SU-DHL-6 (cell line): Measurements from ENCODE around the gene GOLGA6L7.

Experiments used
- H2AFZ ChIP-seq: fragments of 200-600 bp; sonication (generic); 2 replicates; pipeline ENCODE4 v1.6.1; 2014; ENCODE audit warnings: low read depth, mild to moderate bottlenecking, moderate library complexity, mixed read lengths, antibody characterized with exemption, low read length; ENCODE audit not compliant: severe bottlenecking
- H3F3A ChIP-seq: fragments of 200-600 bp; shearing (Covaris generic); 2 replicates; pipeline ENCODE4 v1.6.0; 2016; ENCODE audit warnings: antibody characterized with exemption, mild to moderate bottlenecking; ENCODE audit not compliant: insufficient read depth
- H3K27ac ChIP-seq: fragments of 200-600 bp; sonication (generic); 2 replicates; pipeline ENCODE4 v1.5.1; 2016; ENCODE audit warnings: low read depth, mild to moderate bottlenecking, low read length, moderate library complexity, mixed read lengths
- H3K27me3 ChIP-seq: fragments of 200-600 bp; sonication (generic), shearing (Covaris generic); 2 replicates; pipeline ENCODE4 v1.6.0; 2014; ENCODE audit warnings: mild to moderate bottlenecking, low read length
- H3K36me3 ChIP-seq: fragments of 200-600 bp; sonication (generic); 2 replicates; pipeline ENCODE4 v1.6.1; 2014; ENCODE audit warnings: mild to moderate bottlenecking, low read length, mixed read lengths
- H3K4me2 ChIP-seq: fragments of 300-600, 200-600 bp; shearing (Covaris generic), sonication (generic); 2 replicates; pipeline ENCODE4 v1.6.0; 2014; ENCODE audit warnings: low read length, low read depth, mild to moderate bottlenecking; ENCODE audit not compliant: poor library complexity, severe bottlenecking
- H3K4me3 ChIP-seq: fragments of 200-600 bp; sonication (generic); 2 replicates; pipeline ENCODE4 v1.5.1; 2014; ENCODE audit warnings: antibody characterized with exemption, low read length, mild to moderate bottlenecking, mixed read lengths; ENCODE audit not compliant: insufficient read depth, poor library complexity, severe bottlenecking
- H3K79me2 ChIP-seq: fragments of 200-600 bp; sonication (generic); 2 replicates; pipeline ENCODE4 v1.6.1; 2014; ENCODE audit warnings: mild to moderate bottlenecking, low read length, moderate library complexity; ENCODE audit not compliant: insufficient read depth
- H3K9ac ChIP-seq: fragments of 200-600 bp; sonication (generic); 2 replicates; pipeline ENCODE4 v1.7.0; 2014; ENCODE audit warnings: mild to moderate bottlenecking, low read length
- H3K9me2 ChIP-seq: fragments of 200-600 bp; sonication (generic); replicated peaks from 2 replicates; pipeline ENCODE4 v1.6.1; 2014; ENCODE audit warnings: low read length; ENCODE audit not compliant: insufficient read depth
- H3K9me3 ChIP-seq: fragments of 200-600 bp; sonication (generic); 2 replicates; pipeline ENCODE4 v1.6.1; 2014; ENCODE audit warnings: low read length, mixed read lengths; ENCODE audit not compliant: insufficient read depth
- H4K20me1 ChIP-seq: fragments of 200-600 bp; sonication (generic); 2 replicates; pipeline ENCODE4 v1.6.1; 2014; ENCODE audit warnings: low read depth, mild to moderate bottlenecking, antibody characterized with exemption, low read length, moderate library complexity, mixed read lengths
- EZH2phosphoT487 ChIP-seq: fragments of 200-600 bp; sonication (generic), shearing (Covaris generic); conservative IDR thresholded peaks from 2 replicates; pipeline ENCODE4 v1.6.1; 2018; ENCODE audit warnings: mild to moderate bottlenecking, antibody characterized with exemption, low read length, moderate library complexity, mixed read lengths
- TF ChIP-seq, protein P1 (sequence below): fragments of 200-600 bp; sonication (generic); IDR thresholded peaks from one replicate; pipeline ENCODE4 v1.5.1; 2017; ENCODE audit warnings: antibody characterized with exemption, mild to moderate bottlenecking, low read length, moderate library complexity; ENCODE audit not compliant: insufficient read depth, poor library complexity, severe bottlenecking

GOLGA6L7 gene

DNA sequence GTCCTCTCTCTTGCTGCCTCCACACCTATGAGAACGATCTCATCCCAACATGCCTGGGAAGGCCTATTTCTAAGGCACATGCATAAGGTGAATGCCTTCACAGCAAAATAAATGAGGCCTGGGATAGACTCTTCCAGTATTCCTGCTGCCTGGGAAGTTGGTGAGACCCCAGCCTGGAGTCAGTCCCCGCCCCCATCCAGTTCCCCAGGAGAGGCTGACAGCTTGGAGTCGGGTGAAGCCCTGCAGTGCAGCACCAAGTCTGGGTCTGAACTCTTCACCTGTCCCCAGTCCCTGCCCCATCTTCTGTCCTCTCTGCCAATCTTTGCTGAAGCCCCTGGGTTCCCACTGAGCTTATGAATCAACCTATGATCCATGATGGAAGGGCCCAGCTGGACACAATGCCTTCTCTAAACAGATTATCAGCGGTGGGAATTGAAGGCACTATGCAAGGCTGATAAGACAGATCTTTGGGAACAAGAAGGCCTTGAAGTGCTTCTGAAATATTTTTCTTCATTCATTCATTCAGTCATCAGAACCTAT, 27.1 kb upstream of the GOLGA6L7 start:
- Histone ChIP-seq H3K9me3 (no peaks in the 10 kb centered on the region), H3K9me2 (no peaks in the 10 kb centered on the region), H3K4me2 (no peak overlapping the region), H3K27ac (no peak overlapping the region), H4K20me1 (no peaks in the 10 kb centered on the region), H3K36me3 (no peaks in the 10 kb centered on the region), H3K79me2 (no peaks in the 10 kb centered on the region), H3K27me3 (no peaks in the 10 kb centered on the region), H3K4me3 (no peak overlapping the region), H2AFZ (no peak overlapping the region), H3K9ac (no peak overlapping the region), H3F3A (no peaks in the 10 kb centered on the region)
- TF ChIP-seq, protein P1, sequence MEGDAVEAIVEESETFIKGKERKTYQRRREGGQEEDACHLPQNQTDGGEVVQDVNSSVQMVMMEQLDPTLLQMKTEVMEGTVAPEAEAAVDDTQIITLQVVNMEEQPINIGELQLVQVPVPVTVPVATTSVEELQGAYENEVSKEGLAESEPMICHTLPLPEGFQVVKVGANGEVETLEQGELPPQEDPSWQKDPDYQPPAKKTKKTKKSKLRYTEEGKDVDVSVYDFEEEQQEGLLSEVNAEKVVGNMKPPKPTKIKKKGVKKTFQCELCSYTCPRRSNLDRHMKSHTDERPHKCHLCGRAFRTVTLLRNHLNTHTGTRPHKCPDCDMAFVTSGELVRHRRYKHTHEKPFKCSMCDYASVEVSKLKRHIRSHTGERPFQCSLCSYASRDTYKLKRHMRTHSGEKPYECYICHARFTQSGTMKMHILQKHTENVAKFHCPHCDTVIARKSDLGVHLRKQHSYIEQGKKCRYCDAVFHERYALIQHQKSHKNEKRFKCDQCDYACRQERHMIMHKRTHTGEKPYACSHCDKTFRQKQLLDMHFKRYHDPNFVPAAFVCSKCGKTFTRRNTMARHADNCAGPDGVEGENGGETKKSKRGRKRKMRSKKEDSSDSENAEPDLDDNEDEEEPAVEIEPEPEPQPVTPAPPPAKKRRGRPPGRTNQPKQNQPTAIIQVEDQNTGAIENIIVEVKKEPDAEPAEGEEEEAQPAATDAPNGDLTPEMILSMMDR, result no peak
- TF ChIP-seq EZH2phosphoT487, result no peak

DNA sequence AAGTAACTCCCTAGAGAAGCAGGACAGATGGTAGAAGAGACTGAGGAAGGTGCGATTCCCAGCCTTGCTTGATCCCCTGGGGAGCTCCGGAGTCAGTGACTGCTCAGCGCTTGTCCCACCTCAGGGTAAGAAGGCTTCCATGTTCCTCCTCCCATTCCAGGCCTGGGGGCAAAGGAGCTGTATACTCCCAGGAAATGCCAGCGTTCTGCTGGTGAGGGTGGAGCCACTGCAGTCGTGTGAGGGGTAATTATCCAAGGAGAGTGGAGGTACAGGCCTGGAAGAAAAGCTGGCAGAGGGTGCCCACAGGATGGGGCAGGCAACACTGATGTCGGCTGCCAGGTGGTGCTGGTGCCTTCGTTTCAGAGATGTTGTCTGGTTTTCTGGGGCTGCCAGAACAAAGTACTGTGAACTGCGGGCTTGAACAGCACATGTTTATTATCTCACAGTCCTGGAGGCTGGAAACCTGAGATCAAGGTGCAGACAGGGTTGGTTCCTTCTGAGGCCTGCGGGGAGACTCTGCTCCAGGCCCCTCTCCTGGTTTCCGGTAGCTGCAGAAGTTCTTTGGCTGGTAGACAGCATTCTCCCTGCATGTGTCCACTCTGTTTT, 25.2 kb upstream of the GOLGA6L7 start:
- H3K4me2 ChIP-seq, result no peak overlapping the region

DNA sequence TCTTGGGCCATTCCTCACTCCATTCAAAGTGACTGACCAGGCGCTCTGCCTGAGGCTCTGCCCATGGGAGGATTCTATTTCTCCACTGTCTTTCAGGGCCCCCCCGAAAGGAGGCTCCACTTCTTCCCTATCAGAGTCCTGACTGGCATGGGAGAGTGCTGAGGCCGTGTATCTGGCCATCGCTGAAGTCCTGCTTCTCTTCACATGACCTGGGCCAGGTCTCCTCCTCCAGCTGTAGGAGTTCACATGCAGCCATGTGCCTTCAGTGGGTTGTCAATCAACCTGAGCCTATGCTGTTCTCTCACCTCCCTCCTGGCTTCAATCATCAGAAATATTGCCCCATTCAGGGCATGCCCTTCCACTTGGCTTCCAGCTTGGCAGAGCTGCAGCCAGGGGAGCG, 24.6 kb upstream of the GOLGA6L7 start:
- H3K27me3 ChIP-seq, result no peaks in the 10 kb centered on the region
- H3K9ac ChIP-seq, result no peak overlapping the region
- H3K9me3 ChIP-seq, result no peaks in the 10 kb centered on the region
- H3K36me3 ChIP-seq, result no peaks in the 10 kb centered on the region
- H3K4me3 ChIP-seq, result no peak overlapping the region
- TF ChIP-seq, protein P1, result no peak
- TF ChIP-seq EZH2phosphoT487, result no peak
- no peaks in the 10 kb centered on the region for H3F3A ChIP-seq
- no peaks in the 10 kb centered on the region for H3K79me2 ChIP-seq
- no peak overlapping the region for H2AFZ ChIP-seq
- H3K4me2 ChIP-seq, result no peak overlapping the region
- no peak overlapping the region for H3K27ac ChIP-seq
- no peaks in the 10 kb centered on the region for H3K9me2 ChIP-seq
- H4K20me1 ChIP-seq, result no peaks in the 10 kb centered on the region

More for the DNA sequence above, 25.2 kb upstream of the GOLGA6L7 start:
- Histone ChIP-seq H3K9ac (no peak overlapping the region), H3K27me3 (no peaks in the 10 kb centered on the region), H3K9me2 (no peaks in the 10 kb centered on the region), H3K79me2 (no peaks in the 10 kb centered on the region), H4K20me1 (no peaks in the 10 kb centered on the region), H3F3A (no peaks in the 10 kb centered on the region), H3K27ac (no peak overlapping the region), H3K9me3 (no peaks in the 10 kb centered on the region), H2AFZ (no peak overlapping the region), H3K36me3 (no peaks in the 10 kb centered on the region), H3K4me3 (no peak overlapping the region)
- TF ChIP-seq, protein P1, result no peak
- TF ChIP-seq EZH2phosphoT487, result no peak
